Caco-2 (cell line): ENCODE results near the gene JDP2. TPM values are rescaled to one million over a fixed set of nuclear protein-coding genes. Genes with fewer than 3 reads are reported as not detected.

Source experiments
- BruUV-seq: library from RNA; stranded (reverse); fragments of 400-500 nt; replicated peaks from 2 replicates; lab custom pipeline; 2021; lab: Mats Ljungman, UMichigan
- CTCF ChIA-PET: fragments of 300-600 bp; sonication (Branson Sonifier 250); formaldehyde crosslinking; loops from one replicate; lab custom pipeline; 2022; ENCODE audit warnings: antibody characterized with exemption; lab: Charles Lee
- POLR2A ChIA-PET: fragments of 300-600 bp; sonication (Branson Sonifier 250); formaldehyde crosslinking; loops from one replicate; lab custom pipeline; 2022; ENCODE audit warnings: antibody characterized with exemption; lab: Charles Lee
- DNase-seq, 2 experiments: peaks; one replicate each; pipeline versions ENCODE4 v3.0.0 to v3.0.0-alpha.2; 2020 to 2022
- H3K27me3 ChIP-seq: replicated peaks from 2 replicates; pipeline ENCODE4 v1.6.0; 2011; ENCODE audit warnings: low read length; ENCODE audit not compliant: control insufficient read depth, insufficient read depth
- H3K36me3 ChIP-seq: 2 replicates; pipeline ENCODE4 v1.5.1; 2011; ENCODE audit warnings: low read length; ENCODE audit not compliant: control insufficient read depth, insufficient read depth
- H3K4me1 ChIP-seq: fragments of 250-450 bp; sonication (Bioruptor Pico); 2 replicates; pipeline ENCODE4 v1.5.1; 2020; ENCODE audit warnings: mild to moderate bottlenecking
- H3K4me3 ChIP-seq: 2 replicates; pipeline ENCODE4 v1.5.1; 2011; ENCODE audit warnings: low read depth, mild to moderate bottlenecking, control low read depth, low read length
- H3K9me3 ChIP-seq: fragments of 250-450 bp; sonication (Bioruptor Pico); 2 replicates; pipeline ENCODE4 v1.5.1; 2020; ENCODE audit warnings: mild to moderate bottlenecking, moderate library complexity
- H3K27ac Mint-ChIP-seq: one replicate; pipeline ENCODE4 v1.8.0; 2022; ENCODE audit warnings: mixed read lengths; ENCODE audit not compliant: unreplicated experiment
- H3K27me3 Mint-ChIP-seq: one replicate; pipeline ENCODE4 v1.8.0; 2022; ENCODE audit warnings: mixed read lengths; ENCODE audit not compliant: insufficient read depth, unreplicated experiment
- H3K36me3 Mint-ChIP-seq: one replicate; pipeline ENCODE4 v1.8.0; 2022; ENCODE audit warnings: mild to moderate bottlenecking, mixed read lengths; ENCODE audit not compliant: insufficient read depth, unreplicated experiment
- H3K4me1 Mint-ChIP-seq: one replicate; pipeline ENCODE4 v1.8.0; 2022; ENCODE audit warnings: low read depth, mixed read lengths; ENCODE audit not compliant: unreplicated experiment
- H3K4me3 Mint-ChIP-seq: one replicate; pipeline ENCODE4 v1.8.0; 2022; ENCODE audit warnings: mild to moderate bottlenecking, moderate library complexity, mixed read lengths; ENCODE audit not compliant: unreplicated experiment
- H3K9me3 Mint-ChIP-seq: one replicate; pipeline ENCODE4 v1.8.0; 2022; ENCODE audit warnings: mixed read lengths; ENCODE audit not compliant: unreplicated experiment
- intact Hi-C: fragments of 100-400 bp; cut with micrococcal nuclease; formaldehyde crosslinking; loops from one replicate; pipeline ENCODE4 v1.10.0; 2022; ENCODE audit not compliant: unreplicated experiment
- total RNA-seq: library from RNA; stranded (reverse); gene quantifications from 2 replicates; pipeline ENCODE4 v1.2.3, GENCODE V29; 2022
- TF ChIP-seq, protein P1 (sequence below), 2 experiments: fragments of 200-600 bp in 1 of 2; IDR thresholded peaks; 1 replicate in 1 of 2; 2 replicates in 1 of 2; pipeline versions ENCODE4 v1.5.1 to v1.8.0; 2011 to 2022; ENCODE audit warnings: antibody characterized with exemption in 1 of 2, control low read depth in 1 of 2, inconsistent platforms in 1 of 2, low read depth in 1 of 2, low read length in 1 of 2, mild to moderate bottlenecking in 1 of 2, moderate library complexity in 1 of 2; ENCODE audit not compliant: insufficient read depth in 1 of 2, severe bottlenecking in 1 of 2, unreplicated experiment in 1 of 2

JDP2 gene
- total RNA-seq, 1 experiment from 2014 or later: 95.7 TPM

DNA sequence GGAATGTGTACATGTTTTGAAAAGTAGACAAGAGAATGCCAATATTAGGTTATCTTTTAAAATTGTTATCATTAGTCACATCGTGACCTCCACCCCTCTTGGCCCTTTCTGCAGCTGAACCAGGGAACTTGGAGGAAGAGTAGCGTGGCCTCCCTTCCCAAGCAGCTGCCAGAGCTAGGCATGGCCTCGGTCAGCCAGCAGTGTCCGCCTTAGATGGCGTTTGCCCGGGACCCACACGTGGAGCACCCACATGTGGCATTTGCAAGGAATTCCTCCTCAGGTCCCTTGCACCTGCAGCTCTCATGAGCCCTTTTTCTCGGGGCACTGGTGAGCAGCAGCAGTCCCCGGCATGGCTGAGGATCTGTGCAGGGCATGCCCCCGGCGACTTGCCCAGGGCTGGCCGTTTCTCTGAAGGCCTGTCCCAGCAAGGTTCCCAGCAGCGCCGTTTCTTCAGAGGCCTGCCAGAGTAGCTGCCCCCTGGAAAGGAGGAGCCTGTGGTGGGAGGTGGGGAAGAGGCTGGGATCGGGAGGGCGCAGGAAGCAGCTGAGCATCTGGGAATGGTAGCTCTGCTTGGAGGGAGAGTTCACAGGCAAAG lies 10.8 kb downstream of the JDP2 start:
- Histone ChIP-seq H3K4me3 (no peak overlapping the region), H3K27me3 (no peaks in the 10 kb centered on the region), H3K9me3 (no peaks in the 10 kb centered on the region), H3K36me3 (no peaks in the 10 kb centered on the region; the same call in 1 of the 2 replicates), H3K4me1 (no peaks in the 10 kb centered on the region)
- no TSS peak for BruUV-seq
- H3K27me3 Mint-ChIP-seq: no peaks in the 10 kb centered on the region
- intact Hi-C loops: no loop called here
- POLR2A ChIA-PET: no interaction called here
- no peak overlapping the region for H3K4me3 Mint-ChIP-seq
- no peak overlapping the region for H3K27ac Mint-ChIP-seq
- H3K36me3 Mint-ChIP-seq: peaks cover 99% of the 10 kb centered on the region
- H3K4me1 Mint-ChIP-seq: peaks cover 17% of the 10 kb centered on the region
- TF ChIP-seq, protein P1, sequence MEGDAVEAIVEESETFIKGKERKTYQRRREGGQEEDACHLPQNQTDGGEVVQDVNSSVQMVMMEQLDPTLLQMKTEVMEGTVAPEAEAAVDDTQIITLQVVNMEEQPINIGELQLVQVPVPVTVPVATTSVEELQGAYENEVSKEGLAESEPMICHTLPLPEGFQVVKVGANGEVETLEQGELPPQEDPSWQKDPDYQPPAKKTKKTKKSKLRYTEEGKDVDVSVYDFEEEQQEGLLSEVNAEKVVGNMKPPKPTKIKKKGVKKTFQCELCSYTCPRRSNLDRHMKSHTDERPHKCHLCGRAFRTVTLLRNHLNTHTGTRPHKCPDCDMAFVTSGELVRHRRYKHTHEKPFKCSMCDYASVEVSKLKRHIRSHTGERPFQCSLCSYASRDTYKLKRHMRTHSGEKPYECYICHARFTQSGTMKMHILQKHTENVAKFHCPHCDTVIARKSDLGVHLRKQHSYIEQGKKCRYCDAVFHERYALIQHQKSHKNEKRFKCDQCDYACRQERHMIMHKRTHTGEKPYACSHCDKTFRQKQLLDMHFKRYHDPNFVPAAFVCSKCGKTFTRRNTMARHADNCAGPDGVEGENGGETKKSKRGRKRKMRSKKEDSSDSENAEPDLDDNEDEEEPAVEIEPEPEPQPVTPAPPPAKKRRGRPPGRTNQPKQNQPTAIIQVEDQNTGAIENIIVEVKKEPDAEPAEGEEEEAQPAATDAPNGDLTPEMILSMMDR (IDR thresholded peaks at IDR 0.05; ENCODE audit: insufficient read depth in 1 of 2, low read depth in 1 of 2, low read length in 1 of 2, severe bottlenecking in 1 of 2, unreplicated experiment in 1 of 2): no peak
- CTCF ChIA-PET: interaction anchor here (1.0 kb wide), 1 partner anchor 50 kb away, joined by 3 read pairs; no protein-coding TSS in a partner anchor
- no peaks in the 10 kb centered on the region for H3K9me3 Mint-ChIP-seq
- no peak for DNase-seq

DNA sequence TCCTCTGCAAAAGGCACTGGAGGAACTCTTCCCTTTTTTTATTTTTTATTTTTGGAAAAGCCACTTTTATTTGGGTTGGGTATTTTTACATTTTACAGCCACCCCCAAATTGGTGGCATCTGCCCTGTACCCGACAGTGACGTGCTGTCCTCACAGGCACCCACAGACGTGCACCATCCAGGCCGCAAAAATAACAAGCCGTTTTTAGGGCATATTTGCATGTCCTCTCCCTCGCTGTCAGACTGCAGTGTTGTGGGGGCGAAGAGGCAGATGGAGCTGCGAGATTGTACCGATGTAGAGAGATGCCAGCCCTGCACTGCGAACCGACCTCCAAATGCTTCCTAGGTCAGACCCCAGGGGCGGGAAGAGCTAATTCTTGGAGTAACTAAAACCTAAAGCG lies 12.2 kb downstream of the JDP2 start:
- CTCF ChIA-PET: no interaction called here
- H3K4me1 Mint-ChIP-seq: peaks cover 17% of the 10 kb centered on the region
- H3K27ac Mint-ChIP-seq: no peak overlapping the region

DNA sequence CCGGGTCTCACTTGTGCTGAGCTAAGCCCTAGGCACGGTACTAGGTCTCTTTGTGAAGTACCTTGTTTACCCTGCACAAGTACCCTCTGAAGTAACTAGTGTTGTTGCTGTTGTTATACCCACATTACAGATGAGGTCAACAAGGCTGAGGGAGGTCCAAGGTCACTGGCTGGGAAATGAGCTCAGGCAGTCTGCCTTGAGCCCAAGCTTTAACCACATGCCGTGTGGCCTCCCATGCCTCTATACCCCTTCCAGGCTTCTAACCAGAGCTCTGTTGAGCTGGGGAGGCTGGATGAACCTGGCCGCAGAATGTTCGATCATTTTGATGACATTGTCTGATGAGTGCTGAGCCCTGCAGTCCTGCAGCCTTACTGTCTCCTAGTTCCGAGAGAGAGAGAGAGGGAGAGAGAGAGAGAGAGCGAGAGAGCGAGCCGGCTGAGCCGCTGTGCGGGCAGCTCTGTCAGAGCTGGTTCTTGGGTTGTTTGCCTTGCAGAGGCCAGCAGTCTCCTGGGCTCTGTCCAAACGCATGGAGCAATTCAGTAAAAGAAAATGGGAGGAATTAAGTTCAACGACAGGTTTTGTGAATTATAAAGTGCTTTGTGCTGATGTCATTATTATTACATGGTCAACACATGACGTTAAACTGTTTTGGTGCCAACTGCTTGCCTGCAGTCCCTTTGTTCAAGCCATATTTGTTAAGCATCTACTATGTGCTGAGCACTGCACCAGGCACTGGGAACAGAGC lies 13.1 kb downstream of the JDP2 start:
- intact Hi-C loops: no loop called here
- ChIA-PET POLR2A (no interaction called here), CTCF (interaction anchor here (1.4 kb wide), 1 partner anchor 133 kb away, joined by 3 read pairs; no protein-coding TSS in a partner anchor)
- Histone ChIP-seq H3K4me3 (no peak overlapping the region), H3K4me1 (no peaks in the 10 kb centered on the region), H3K36me3 (no peaks in the 10 kb centered on the region; the same call in 1 of the 2 replicates), H3K9me3 (no peaks in the 10 kb centered on the region), H3K27me3 (no peaks in the 10 kb centered on the region)
- DNase-seq: no peak
- BruUV-seq: no TSS peak
- TF ChIP-seq, protein P1 (IDR thresholded peaks at IDR 0.05; ENCODE audit: insufficient read depth in 1 of 2, low read depth in 1 of 2, low read length in 1 of 2, severe bottlenecking in 1 of 2, unreplicated experiment in 1 of 2): no peak
- H3K27me3 Mint-ChIP-seq: no peaks in the 10 kb centered on the region
- peaks cover 99% of the 10 kb centered on the region for H3K36me3 Mint-ChIP-seq
- no peaks in the 10 kb centered on the region for H3K9me3 Mint-ChIP-seq
- no peak overlapping the region for H3K27ac Mint-ChIP-seq
- H3K4me3 Mint-ChIP-seq: no peak overlapping the region
- peaks cover 17% of the 10 kb centered on the region for H3K4me1 Mint-ChIP-seq

More for the DNA sequence above, 12.2 kb downstream of the JDP2 start:
- intact Hi-C loops: no loop called here
- POLR2A ChIA-PET: no interaction called here
- no TSS peak for BruUV-seq
- no peaks in the 10 kb centered on the region for H3K9me3 Mint-ChIP-seq
- Histone ChIP-seq H3K4me1 (no peaks in the 10 kb centered on the region), H3K4me3 (no peak overlapping the region), H3K36me3 (no peaks in the 10 kb centered on the region; the same call in 1 of the 2 replicates), H3K9me3 (no peaks in the 10 kb centered on the region), H3K27me3 (no peaks in the 10 kb centered on the region)
- H3K27me3 Mint-ChIP-seq: no peaks in the 10 kb centered on the region
- TF ChIP-seq, protein P1 (IDR thresholded peaks at IDR 0.05; ENCODE audit: insufficient read depth in 1 of 2, low read depth in 1 of 2, low read length in 1 of 2, severe bottlenecking in 1 of 2, unreplicated experiment in 1 of 2): no peak
- peaks cover 99% of the 10 kb centered on the region for H3K36me3 Mint-ChIP-seq
- no peak overlapping the region for H3K4me3 Mint-ChIP-seq
- no peak for DNase-seq
